Stomach (tissue), 9 donors: ENCODE data around the gene SERPINB1. TPM values are rescaled to one million over a fixed set of nuclear protein-coding genes. Genes with fewer than 3 reads are reported as not detected.

Experiments used
- DNase-seq, 2 donors: peaks; one replicate each; pipeline versions ENCODE4 v3.0.0 to v3.0.0-alpha.2; 2013 to 2019
- H3K27ac ChIP-seq, 5 donors: fragments of 200-600 bp in 4 of 5; sonication (generic) in 4 of 5; one replicate each; pipeline ENCODE4 v1.5.1; 2013 to 2019; ENCODE audit warnings: mild to moderate bottlenecking in 1 of 5, moderate library complexity in 1 of 5
- H3K27me3 ChIP-seq, 3 donors: fragments of 200-600 bp; sonication (generic); one replicate each; pipeline ENCODE4 v1.5.1; 2017 to 2019; ENCODE audit warnings: mixed run types in 1 of 3
- H3K36me3 ChIP-seq, 4 donors: fragments of 200-600 bp; sonication (generic); 1 replicate in 3 of 4; 2 replicates in 1 of 4; pipeline ENCODE4 v1.5.1; 2016 to 2019
- H3K4me1 ChIP-seq, 4 donors: fragments of 200-600 bp; sonication (generic); one replicate each; pipeline ENCODE4 v1.5.1; 2016 to 2019
- H3K4me3 ChIP-seq, 4 donors: fragments of 200-600 bp; sonication (generic) in 3 of 4; one replicate each; pipeline ENCODE4 v1.5.1; 2016 to 2019; ENCODE audit warnings: mild to moderate bottlenecking in 1 of 4
- H3K9me3 ChIP-seq, 4 donors: fragments of 200-600 bp; sonication (generic); one replicate each; pipeline ENCODE4 v1.5.1; 2016 to 2019
- EP300 ChIP-seq: sonication (generic); formaldehyde crosslinking; IDR thresholded peaks from one replicate; pipeline ENCODE4 v1.6.1; 2017; ENCODE audit warnings: antibody characterized with exemption
- POLR2A ChIP-seq, 4 donors: fragments of 450-650 bp; IDR thresholded peaks; one replicate each; pipeline ENCODE4 v1.6.1; 2016; ENCODE audit warnings: antibody characterized with exemption in 4 of 4, control low read depth in 2 of 4, mild to moderate bottlenecking in 1 of 4, moderate library complexity in 1 of 4
- POLR2AphosphoS5 ChIP-seq, 3 donors: sonication (generic); formaldehyde crosslinking; IDR thresholded peaks; one replicate each; pipeline ENCODE4 v1.6.1; 2016; ENCODE audit warnings: antibody characterized with exemption in 3 of 3
- WGBS, 5 donors: extraction: QIAGEN DNeasy Blood & Tissue Kit in 3 of 5; methylation state at CpG; one replicate each; pipeline versions ENCODE4 v1.1.5 to v1.1.7; 2013 to 2018; 5-methylcytosine and 5-hydroxymethylcytosine counted together
- intact Hi-C: fragments of 100-400 bp; cut with DNase I; formaldehyde crosslinking; loops from one replicate; pipeline ENCODE4 v1.15.1; 2023; ENCODE audit warnings: low total_unique reads
- polyA plus RNA-seq, 3 donors: library from polyadenylated mRNA; stranded (reverse); fragments of 200-250 nt; gene quantifications; one replicate each; pipeline ENCODE4 v1.2.3, GENCODE V29; 2013
- total RNA-seq, 5 donors: library from RNA; depleted of rRNA; stranded (reverse); fragments of >200 nt; gene quantifications; one replicate each; pipeline versions ENCODE4 v1.1.0 to v1.2.3, GENCODE V29; 2014 to 2016
- TF ChIP-seq, protein P1 (sequence below), 7 experiments: fragments of 450-650 bp in 4 of 7; fragments of 200-600 bp in 3 of 7; sonication (generic) in 3 of 7; IDR thresholded peaks; one replicate each; pipeline ENCODE4 v1.5.1; 2016 to 2019; ENCODE audit warnings: antibody characterized with exemption in 7 of 7, control low read depth in 2 of 7, mild to moderate bottlenecking in 1 of 7
- donor health status: healthy with polysubstance abuse.
- donor health status: Bipolar disorder and iron deficiency.
- donor health status: healthy.

SERPINB1 gene
- total and polyA plus RNA-seq, 8 donors, result 10.3 to 146 (median 102) TPM

DNA sequence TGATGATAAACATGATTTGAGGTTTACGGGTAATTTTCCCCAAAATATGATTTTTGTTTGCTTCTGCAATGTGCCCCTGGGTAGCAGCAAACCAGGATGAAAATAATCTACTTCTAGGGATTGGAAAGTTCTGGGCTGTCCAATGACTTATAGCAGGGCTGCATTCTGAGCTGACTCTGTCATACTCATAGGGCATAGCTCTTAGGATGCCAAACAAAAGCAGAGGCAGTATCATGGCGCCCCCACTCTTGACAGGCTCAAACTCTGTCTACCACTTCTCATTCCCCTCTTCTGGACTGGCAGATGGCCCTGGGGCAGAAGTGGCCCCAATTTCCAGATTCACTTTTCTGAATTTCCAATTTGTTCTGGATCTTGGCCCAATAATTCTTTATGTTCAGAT is 10.3 kb downstream of the SERPINB1 start:
- intact Hi-C loops, result no loop called here
- Histone ChIP-seq H3K36me3 (peaks cover 35 to 51% (median 49%) of the 10 kb centered on the region in 4 donors), H3K27ac (no peak overlapping the region), H3K4me3 (no peak overlapping the region), H3K27me3 (no peaks in the 10 kb centered on the region), H3K9me3 (no peaks in the 10 kb centered on the region), H3K4me1 (peaks cover 0 to 43% (median 2%) of the 10 kb centered on the region in 4 donors)
- DNase-seq, result no peak
- TF ChIP-seq EP300 (no peak), POLR2A (IDR thresholded peaks at IDR 0.05) (no peak), POLR2AphosphoS5 (IDR thresholded peaks at IDR 0.05) (no peak)
- TF ChIP-seq, protein P1, sequence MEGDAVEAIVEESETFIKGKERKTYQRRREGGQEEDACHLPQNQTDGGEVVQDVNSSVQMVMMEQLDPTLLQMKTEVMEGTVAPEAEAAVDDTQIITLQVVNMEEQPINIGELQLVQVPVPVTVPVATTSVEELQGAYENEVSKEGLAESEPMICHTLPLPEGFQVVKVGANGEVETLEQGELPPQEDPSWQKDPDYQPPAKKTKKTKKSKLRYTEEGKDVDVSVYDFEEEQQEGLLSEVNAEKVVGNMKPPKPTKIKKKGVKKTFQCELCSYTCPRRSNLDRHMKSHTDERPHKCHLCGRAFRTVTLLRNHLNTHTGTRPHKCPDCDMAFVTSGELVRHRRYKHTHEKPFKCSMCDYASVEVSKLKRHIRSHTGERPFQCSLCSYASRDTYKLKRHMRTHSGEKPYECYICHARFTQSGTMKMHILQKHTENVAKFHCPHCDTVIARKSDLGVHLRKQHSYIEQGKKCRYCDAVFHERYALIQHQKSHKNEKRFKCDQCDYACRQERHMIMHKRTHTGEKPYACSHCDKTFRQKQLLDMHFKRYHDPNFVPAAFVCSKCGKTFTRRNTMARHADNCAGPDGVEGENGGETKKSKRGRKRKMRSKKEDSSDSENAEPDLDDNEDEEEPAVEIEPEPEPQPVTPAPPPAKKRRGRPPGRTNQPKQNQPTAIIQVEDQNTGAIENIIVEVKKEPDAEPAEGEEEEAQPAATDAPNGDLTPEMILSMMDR (IDR thresholded peaks at IDR 0.05), result no peak
- WGBS, 5 donors, result 91 to 96% (median 92%) methylated on average over 2 of the region's 2 CpGs

DNA sequence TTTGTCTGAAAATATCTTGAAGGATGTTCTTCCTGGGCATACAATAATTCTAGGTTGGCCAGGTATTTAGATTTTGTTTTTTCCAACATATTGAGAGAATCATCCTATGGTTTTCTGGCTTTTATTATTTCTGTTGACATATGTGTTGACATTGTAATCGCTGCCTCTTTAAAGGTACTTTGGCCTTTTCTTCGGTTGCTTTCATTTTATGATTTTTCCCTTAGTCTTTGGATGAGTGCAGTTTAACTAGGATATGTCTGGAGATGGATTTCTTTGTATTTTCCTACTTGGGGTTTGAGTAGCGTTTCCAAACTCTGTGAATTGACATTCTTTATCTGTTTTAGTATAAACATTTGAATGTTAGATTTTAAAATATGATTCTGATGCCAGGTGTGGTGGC is 11.5 kb downstream of the SERPINB1 start:
- intact Hi-C loops, result no loop called here
- Histone ChIP-seq H3K36me3 (peaks cover 22 to 39% (median 37%) of the 10 kb centered on the region in 4 donors), H3K4me3 (no peak overlapping the region), H3K27ac (no peak overlapping the region), H3K27me3 (no peaks in the 10 kb centered on the region), H3K9me3 (no peaks in the 10 kb centered on the region), H3K4me1 (peaks cover 0 to 31% (median 2%) of the 10 kb centered on the region in 4 donors)
- WGBS, 5 donors, result 34 to 52% (median 50%) methylated on average over 3 of the region's 3 CpGs
- DNase-seq, result no peak
- TF ChIP-seq EP300, result no peak
- TF ChIP-seq POLR2A (IDR thresholded peaks at IDR 0.05), result no peak
- TF ChIP-seq, protein P1 (IDR thresholded peaks at IDR 0.05), result no peak
- TF ChIP-seq POLR2AphosphoS5 (IDR thresholded peaks at IDR 0.05), result no peak

DNA sequence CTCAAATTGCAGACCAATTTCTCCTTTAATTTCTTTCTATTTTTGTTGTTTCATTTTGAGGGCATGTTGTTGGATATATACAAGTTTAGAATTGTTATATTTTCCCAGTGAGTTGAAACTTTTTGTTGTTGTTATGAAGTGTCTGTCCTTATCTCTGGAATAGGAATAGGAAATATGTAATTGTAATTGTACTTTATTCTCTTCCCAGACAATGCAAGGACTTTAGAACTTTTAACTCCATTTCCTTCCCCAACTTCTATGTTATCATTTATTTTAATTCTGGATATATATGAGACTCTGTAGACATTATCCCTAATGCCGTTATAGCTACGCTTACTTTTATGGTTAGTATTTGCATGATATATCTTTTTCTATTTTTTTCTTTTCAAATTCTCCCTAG is 12.4 kb downstream of the SERPINB1 start:
- WGBS, 5 donors, result 82 to 91% (median 89%) methylated on average over 2 of the region's 2 CpGs

DNA sequence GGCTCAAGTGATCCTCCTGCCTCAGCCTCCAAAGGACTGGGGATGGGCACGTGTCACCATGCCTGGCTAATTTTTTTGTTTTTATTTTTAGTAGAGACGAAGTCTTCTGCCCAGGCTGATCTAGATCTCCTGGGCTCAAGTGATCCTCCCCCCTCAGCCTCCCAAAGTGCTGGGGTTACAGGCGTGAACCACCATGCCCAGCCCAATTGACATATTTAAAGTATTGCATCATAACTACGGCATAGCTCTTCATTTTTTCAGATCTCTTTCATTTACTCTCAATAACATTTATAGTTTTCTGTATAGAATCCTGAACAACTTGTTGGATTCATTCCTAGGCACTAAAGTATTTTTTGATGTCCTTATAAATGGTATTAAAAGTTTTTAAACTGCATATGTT is 13.0 kb downstream of the SERPINB1 start:
- Histone ChIP-seq H3K4me3 (no peak overlapping the region), H3K27me3 (no peaks in the 10 kb centered on the region), H3K36me3 (peaks cover 8 to 24% (median 21%) of the 10 kb centered on the region in 4 donors), H3K4me1 (peaks cover 0 to 22% (median 2%) of the 10 kb centered on the region in 4 donors), H3K27ac (no peak overlapping the region), H3K9me3 (no peaks in the 10 kb centered on the region)
- TF ChIP-seq, protein P1 (IDR thresholded peaks at IDR 0.05), result no peak
- TF ChIP-seq EP300 (no peak), POLR2AphosphoS5 (IDR thresholded peaks at IDR 0.05) (no peak), POLR2A (IDR thresholded peaks at IDR 0.05) (no peak)
- intact Hi-C loops, result no loop called here
- no peak for DNase-seq
- 85 to 93% (median 90%) methylated on average over 4 of the region's 4 CpGs for WGBS, 5 donors

More for the DNA sequence above, 12.4 kb downstream of the SERPINB1 start:
- TF ChIP-seq POLR2AphosphoS5 (IDR thresholded peaks at IDR 0.05) (no peak), EP300 (no peak), POLR2A (IDR thresholded peaks at IDR 0.05) (no peak)
- TF ChIP-seq, protein P1 (IDR thresholded peaks at IDR 0.05), result no peak
- Histone ChIP-seq H3K4me1 (peaks cover 0 to 24% (median 2%) of the 10 kb centered on the region in 4 donors), H3K27me3 (no peaks in the 10 kb centered on the region), H3K36me3 (peaks cover 13 to 30% (median 27%) of the 10 kb centered on the region in 4 donors), H3K27ac (no peak overlapping the region), H3K9me3 (no peaks in the 10 kb centered on the region), H3K4me3 (no peak overlapping the region)
- intact Hi-C loops, result no loop called here
- DNase-seq, result no peak
